Subcutaneous abdominal adipose tissue (tissue), 5 donors: ENCODE results near the gene TAOK1.
A peak's percentile ranks its signal among the peaks of the same experiment; 100 is the strongest.

Experiments used
- H3K27ac ChIP-seq: one replicate; pipeline ENCODE4 v1.7.0; 2013; ENCODE audit warnings: low read depth, mild to moderate bottlenecking, inconsistent platforms, low read length, moderate library complexity
- H3K27me3 ChIP-seq, 5 donors: one replicate each; pipeline ENCODE4 v1.7.0; 2013; ENCODE audit warnings: low read length in 5 of 5, inconsistent platforms in 1 of 5; ENCODE audit not compliant: control insufficient read depth in 5 of 5, insufficient read depth in 4 of 5
- H3K36me3 ChIP-seq, 5 donors: one replicate each; pipeline ENCODE4 v1.7.0; 2013; ENCODE audit warnings: low read length in 5 of 5; ENCODE audit not compliant: control insufficient read depth in 5 of 5, insufficient read depth in 5 of 5
- H3K4me1 ChIP-seq, 5 donors: one replicate each; pipeline ENCODE4 v1.7.0; 2013; ENCODE audit warnings: low read length in 5 of 5, mild to moderate bottlenecking in 3 of 5, moderate library complexity in 1 of 5; ENCODE audit not compliant: control insufficient read depth in 5 of 5, insufficient read depth in 5 of 5
- H3K4me3 ChIP-seq, 5 donors: one replicate each; pipeline ENCODE4 v1.7.0; 2013; ENCODE audit warnings: low read length in 5 of 5, low read depth in 1 of 5
- H3K9ac ChIP-seq, 5 donors: one replicate each; pipeline ENCODE4 v1.7.0; 2013; ENCODE audit warnings: low read length in 5 of 5, mild to moderate bottlenecking in 4 of 5, moderate library complexity in 3 of 5
- H3K9me3 ChIP-seq, 5 donors: one replicate each; pipeline ENCODE4 v1.7.0; 2013; ENCODE audit warnings: low read length in 5 of 5; ENCODE audit not compliant: control insufficient read depth in 5 of 5
- donor health status: healthy.
- donor health status: healthy.
- donor health status: healthy.
- donor health status: healthy.
- donor health status: healthy.

TAOK1 gene

GRCh38 chr17:29376667-29377270 lies 13.4 kb upstream of the TAOK1 start:
- Histone ChIP-seq H3K27me3 (no peaks in the 10 kb centered on the region), H3K36me3 (no peaks in the 10 kb centered on the region), H3K9ac (peak overlapping the region in 1 of 5 donors; percentile 28), H3K4me3 (no peak overlapping the region), H3K9me3 (no peaks in the 10 kb centered on the region), H3K4me1 (peaks cover 4 to 30% (median 13%) of the 10 kb centered on the region in 5 donors), H3K27ac (no peak overlapping the region)

DNA sequence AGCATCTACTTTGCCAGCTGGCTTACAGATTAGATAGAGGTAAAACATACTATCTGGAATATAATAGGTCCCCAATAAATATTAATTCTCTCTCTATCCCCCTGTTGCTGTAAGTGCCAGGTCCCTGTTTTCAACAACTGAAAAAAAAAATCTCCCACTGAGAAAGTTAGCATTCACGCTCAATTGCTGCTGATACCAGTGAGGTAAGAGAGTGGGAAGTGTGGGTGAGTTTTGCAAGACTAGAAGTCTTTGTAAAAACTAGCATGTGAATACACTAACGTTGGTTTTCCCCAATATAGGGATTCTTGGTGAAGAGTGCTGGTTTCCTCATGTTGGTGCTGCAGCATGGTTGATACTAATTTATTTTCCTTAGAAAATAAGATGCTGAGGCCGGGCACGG lies 11.7 kb upstream of the TAOK1 start:
- H3K27me3 ChIP-seq: no peaks in the 10 kb centered on the region
- no peaks in the 10 kb centered on the region for H3K36me3 ChIP-seq
- no peak overlapping the region for H3K9ac ChIP-seq
- H3K4me3 ChIP-seq: no peak overlapping the region
- H3K4me1 ChIP-seq: peaks cover 4 to 30% (median 13%) of the 10 kb centered on the region in 5 donors
- no peak overlapping the region for H3K27ac ChIP-seq
- H3K9me3 ChIP-seq: no peaks in the 10 kb centered on the region

- peak overlapping the region in 2 of 5 donors; percentile 0 to 26 for H3K4me3 ChIP-seq
- peak overlapping the region; percentile 10 for H3K27ac ChIP-seq
- H3K4me1 ChIP-seq: peaks cover 4 to 30% (median 13%) of the 10 kb centered on the region in 5 donors
- no peaks in the 10 kb centered on the region for H3K27me3 ChIP-seq
- peak overlapping the region in 2 of 5 donors; percentile 6 to 23 for H3K9ac ChIP-seq
- H3K36me3 ChIP-seq: no peaks in the 10 kb centered on the region
- H3K9me3 ChIP-seq: no peaks in the 10 kb centered on the region
Measured at GRCh38 chr17:29379084-29379991, 10.8 kb upstream of the TAOK1 start.

DNA sequence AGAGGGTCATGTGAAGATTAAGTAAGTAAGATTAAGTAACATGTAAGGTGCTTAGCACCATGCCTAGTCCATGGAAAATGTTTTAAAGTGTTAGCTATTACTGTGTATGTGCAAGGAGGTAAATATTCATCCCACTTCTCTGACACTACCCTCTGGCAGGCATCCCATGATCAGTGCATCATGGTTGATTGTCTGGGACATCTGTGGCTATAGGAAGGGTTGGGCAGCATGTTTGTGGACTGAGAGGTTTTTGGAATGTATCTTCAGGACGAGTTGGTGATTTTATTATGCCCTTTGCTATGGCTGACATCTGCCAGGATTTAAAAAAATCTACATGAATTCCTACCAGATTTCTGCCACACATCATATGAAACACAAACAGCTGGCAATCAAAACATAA lies 6.5 kb upstream of the TAOK1 start:
- peaks cover 0 to 12% (median 5%) of the 10 kb centered on the region in 5 donors for H3K4me1 ChIP-seq
- H3K27me3 ChIP-seq: no peaks in the 10 kb centered on the region
- H3K4me3 ChIP-seq: no peak overlapping the region
- no peak overlapping the region for H3K9ac ChIP-seq
- H3K36me3 ChIP-seq: no peaks in the 10 kb centered on the region
- no peaks in the 10 kb centered on the region for H3K9me3 ChIP-seq
- no peak overlapping the region for H3K27ac ChIP-seq

- no peak overlapping the region for H3K4me3 ChIP-seq
- no peaks in the 10 kb centered on the region for H3K27me3 ChIP-seq
- no peaks in the 10 kb centered on the region for H3K36me3 ChIP-seq
- no peak overlapping the region for H3K27ac ChIP-seq
- H3K9ac ChIP-seq: no peak overlapping the region
- H3K4me1 ChIP-seq: peaks cover 0 to 6% (median 4%) of the 10 kb centered on the region in 5 donors
- no peaks in the 10 kb centered on the region for H3K9me3 ChIP-seq
Measured at GRCh38 chr17:29384901-29385300, 5.3 kb upstream of the TAOK1 start.

- Histone ChIP-seq H3K27me3 (no peaks in the 10 kb centered on the region), H3K4me3 (no peak overlapping the region), H3K4me1 (peaks cover 0 to 13% (median 13%) of the 10 kb centered on the region in 5 donors), H3K9ac (no peak overlapping the region), H3K27ac (no peak overlapping the region), H3K9me3 (no peaks in the 10 kb centered on the region), H3K36me3 (no peaks in the 10 kb centered on the region)
Measured at GRCh38 chr17:29386760-29387159, 3.4 kb upstream of the TAOK1 start.

- H3K27me3 ChIP-seq: no peaks in the 10 kb centered on the region
- peaks cover 0 to 35% (median 32%) of the 10 kb centered on the region in 5 donors for H3K4me1 ChIP-seq
- H3K36me3 ChIP-seq: no peaks in the 10 kb centered on the region
- no peak overlapping the region for H3K4me3 ChIP-seq
- no peaks in the 10 kb centered on the region for H3K9me3 ChIP-seq
- no peak overlapping the region for H3K9ac ChIP-seq
- no peak overlapping the region for H3K27ac ChIP-seq
Measured at GRCh38 chr17:29388937-29389336, 1.2 kb upstream of the TAOK1 start.

DNA sequence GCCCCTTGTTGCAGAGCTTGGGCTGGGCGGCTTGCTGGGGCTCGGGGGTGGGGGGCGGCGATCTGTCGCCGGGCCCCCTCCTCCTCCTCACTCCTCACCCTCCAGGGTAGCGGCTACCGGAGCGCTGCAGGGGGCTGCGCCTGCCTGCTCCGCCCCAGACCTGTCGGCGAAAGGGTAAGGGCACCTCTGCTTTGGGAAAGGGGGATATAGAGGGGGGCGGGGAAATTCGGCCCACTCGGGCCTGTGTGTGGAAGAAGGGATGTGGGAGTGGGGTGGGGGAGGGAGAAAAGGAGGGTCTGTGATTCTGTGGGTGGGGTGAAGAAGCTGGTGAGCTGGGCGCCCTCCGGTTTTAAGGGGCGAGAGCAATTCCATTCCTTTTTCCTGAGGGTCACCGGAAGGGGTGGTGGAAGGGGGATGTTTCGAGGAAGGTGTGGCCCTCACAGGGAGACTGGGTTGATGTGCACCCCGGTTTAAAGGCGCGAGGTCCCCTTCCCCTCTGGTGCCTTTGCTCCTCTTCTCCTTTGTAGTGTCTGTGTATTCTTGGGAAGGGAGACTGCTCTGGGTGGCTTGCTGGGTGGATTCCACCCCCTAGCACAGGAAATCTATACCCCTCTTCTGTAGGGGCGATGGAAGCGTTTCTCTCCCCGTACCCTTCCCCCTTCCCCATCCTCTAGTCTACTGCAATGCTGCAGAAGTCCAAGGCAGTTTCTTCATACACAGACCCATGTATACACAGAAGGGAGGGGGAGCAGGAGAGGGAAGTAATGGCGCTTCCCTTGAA lies 878 bp downstream of the TAOK1 start:
- H3K27ac ChIP-seq: peak overlapping the region; percentile 90
- no peaks in the 10 kb centered on the region for H3K27me3 ChIP-seq
- H3K4me1 ChIP-seq: peaks cover 0 to 37% (median 32%) of the 10 kb centered on the region in 5 donors
- peak overlapping the region; percentile 65 to 97 (median 91) for H3K9ac ChIP-seq
- H3K4me3 ChIP-seq: peak overlapping the region; percentile 92 to 100 (median 96)
- H3K36me3 ChIP-seq: no peaks in the 10 kb centered on the region
- no peaks in the 10 kb centered on the region for H3K9me3 ChIP-seq

GRCh38 chr17:29393436-29393835 lies 3.3 kb downstream of the TAOK1 start:
- H3K9ac ChIP-seq: peak overlapping the region in 2 of 5 donors; percentile 47 to 72

More at GRCh38 chr17:29393436-29393835, 3.3 kb downstream of the TAOK1 start:
- Histone ChIP-seq H3K36me3 (no peaks in the 10 kb centered on the region), H3K9me3 (no peaks in the 10 kb centered on the region), H3K27me3 (no peaks in the 10 kb centered on the region), H3K27ac (peak overlapping the region; percentile 74), H3K4me3 (no peak overlapping the region), H3K4me1 (peaks cover 0 to 37% (median 32%) of the 10 kb centered on the region in 5 donors)
